OCI-LY7 (cell line): ENCODE data around the gene ACOT9. TPM values are rescaled to one million over a fixed set of nuclear protein-coding genes. Genes with fewer than 3 reads are reported as not detected.

Experiments
- BruUV-seq: library from RNA; stranded (reverse); fragments of 400-500 nt; replicated peaks from 2 replicates; lab custom pipeline; 2021; lab: Mats Ljungman, UMichigan
- CTCF ChIA-PET: fragments of 300-600 bp; sonication (Branson Sonifier 250); formaldehyde crosslinking; loops from one replicate; lab custom pipeline; 2022; ENCODE audit warnings: antibody characterized with exemption; ENCODE audit not compliant: unreplicated experiment; lab: Charles Lee
- POLR2A ChIA-PET: fragments of 300-600 bp; sonication (Branson Sonifier 250); formaldehyde crosslinking; loops from one replicate; lab custom pipeline; 2022; ENCODE audit warnings: antibody characterized with exemption; lab: Charles Lee
- DNase-seq: peaks from one replicate; pipeline ENCODE4 v3.0.0-alpha.2; 2015; ENCODE audit warnings: low spot score
- H2AFZ ChIP-seq: fragments of 200-600 bp; sonication (generic), shearing (Covaris generic); 2 replicates; pipeline ENCODE4 v1.6.1; 2014; ENCODE audit warnings: mild to moderate bottlenecking, antibody characterized with exemption, low read length, moderate library complexity
- H3K27ac ChIP-seq: fragments of 200-600 bp; sonication (generic); 2 replicates; pipeline ENCODE4 v1.5.1; 2014; ENCODE audit warnings: mixed run types, low read depth, mild to moderate bottlenecking, moderate library complexity, low read length, inconsistent platforms; ENCODE audit not compliant: poor library complexity, severe bottlenecking
- H3K36me3 ChIP-seq: fragments of 200-600 bp; sonication (generic); 2 replicates; pipeline ENCODE4 v1.6.1; 2014; ENCODE audit warnings: mild to moderate bottlenecking, antibody characterized with exemption, low read length, moderate library complexity, mixed read lengths; ENCODE audit not compliant: insufficient read depth
- H3K4me1 ChIP-seq: fragments of 200-600 bp; sonication (generic); 2 replicates; pipeline ENCODE4 v1.5.1; 2014; ENCODE audit warnings: mild to moderate bottlenecking, low read length; ENCODE audit not compliant: insufficient read depth, poor library complexity, severe bottlenecking
- H3K4me2 ChIP-seq: fragments of 200-600 bp; sonication (generic); 2 replicates; pipeline ENCODE4 v1.6.1; 2014; ENCODE audit warnings: mild to moderate bottlenecking, low read length
- H3K4me3 ChIP-seq: fragments of 200-600 bp; sonication (generic); 2 replicates; pipeline ENCODE4 v1.5.1; 2014; ENCODE audit warnings: mild to moderate bottlenecking, low read depth, low read length; ENCODE audit not compliant: poor library complexity, severe bottlenecking
- H3K79me2 ChIP-seq: fragments of 200-600 bp; sonication (generic); 2 replicates; pipeline ENCODE4 v1.6.1; 2016; ENCODE audit warnings: low read depth, mild to moderate bottlenecking, low read length, moderate library complexity, mixed read lengths; ENCODE audit not compliant: insufficient read depth
- H3K9me2 ChIP-seq: fragments of 200-600 bp; sonication (generic); 2 replicates; pipeline ENCODE4 v1.6.1; 2016; ENCODE audit warnings: mild to moderate bottlenecking, low read length, mixed read lengths; ENCODE audit not compliant: insufficient read depth
- H3K9me3 ChIP-seq: fragments of 200-600 bp; sonication (generic); 2 replicates; pipeline ENCODE4 v1.6.1; 2014; ENCODE audit warnings: mild to moderate bottlenecking, mixed run types, low read length, mixed read lengths
- H4K20me1 ChIP-seq: fragments of 200-600 bp; sonication (generic); 2 replicates; pipeline ENCODE4 v1.6.1; 2014; ENCODE audit warnings: mild to moderate bottlenecking, antibody characterized with exemption, low read length, moderate library complexity, mixed read lengths; ENCODE audit not compliant: insufficient read depth
- EZH2phosphoT487 ChIP-seq: fragments of 200-600 bp; sonication (generic); IDR thresholded peaks from 2 replicates; pipeline ENCODE4 v1.6.1; 2018; ENCODE audit warnings: low read depth, borderline replicate concordance, mild to moderate bottlenecking, mixed run types, antibody characterized with exemption, low read length, moderate library complexity, mixed read lengths
- intact Hi-C: fragments of 100-400 bp; cut with micrococcal nuclease; formaldehyde crosslinking; loops from one replicate; pipeline ENCODE4 v1.10.0; 2022; ENCODE audit not compliant: unreplicated experiment
- total RNA-seq, 2 experiments: library from RNA; depleted of rRNA in 1 of 2; stranded (reverse); fragments of >200 nt in 1 of 2; shearing (Covaris generic) in 1 of 2; gene quantifications; 2 replicates each; pipeline ENCODE4 v1.2.3, GENCODE V29; 2014 to 2022
- TF ChIP-seq, protein P1 (sequence below): fragments of 200-600 bp; sonication (generic); conservative IDR thresholded peaks from 2 replicates; pipeline ENCODE4 v1.5.1; 2014; ENCODE audit warnings: mild to moderate bottlenecking, antibody characterized with exemption, low read length, moderate library complexity, mixed read lengths

The ACOT9 gene
- total RNA-seq, 2 experiments from 2014 or later: 1.9 to 10.6 TPM

GRCh38 chrX:23766650-23767551 lies 23.8 kb upstream of the ACOT9 start:
- no peaks in the 10 kb centered on the region for H3K9me2 ChIP-seq
- DNase-seq: no peak
- H3K79me2 ChIP-seq: no peaks in the 10 kb centered on the region
- H2AFZ ChIP-seq: no peak overlapping the region
- no peak overlapping the region for H3K4me2 ChIP-seq
- no TSS peak for BruUV-seq
- H3K4me3 ChIP-seq: no peak overlapping the region
- no peaks in the 10 kb centered on the region for H4K20me1 ChIP-seq
- H3K9me3 ChIP-seq: no peaks in the 10 kb centered on the region
- H3K4me1 ChIP-seq: no peaks in the 10 kb centered on the region
- CTCF ChIA-PET: no interaction called here
- H3K36me3 ChIP-seq: no peaks in the 10 kb centered on the region
- intact Hi-C loops: no loop called here
- TF ChIP-seq, protein P1, sequence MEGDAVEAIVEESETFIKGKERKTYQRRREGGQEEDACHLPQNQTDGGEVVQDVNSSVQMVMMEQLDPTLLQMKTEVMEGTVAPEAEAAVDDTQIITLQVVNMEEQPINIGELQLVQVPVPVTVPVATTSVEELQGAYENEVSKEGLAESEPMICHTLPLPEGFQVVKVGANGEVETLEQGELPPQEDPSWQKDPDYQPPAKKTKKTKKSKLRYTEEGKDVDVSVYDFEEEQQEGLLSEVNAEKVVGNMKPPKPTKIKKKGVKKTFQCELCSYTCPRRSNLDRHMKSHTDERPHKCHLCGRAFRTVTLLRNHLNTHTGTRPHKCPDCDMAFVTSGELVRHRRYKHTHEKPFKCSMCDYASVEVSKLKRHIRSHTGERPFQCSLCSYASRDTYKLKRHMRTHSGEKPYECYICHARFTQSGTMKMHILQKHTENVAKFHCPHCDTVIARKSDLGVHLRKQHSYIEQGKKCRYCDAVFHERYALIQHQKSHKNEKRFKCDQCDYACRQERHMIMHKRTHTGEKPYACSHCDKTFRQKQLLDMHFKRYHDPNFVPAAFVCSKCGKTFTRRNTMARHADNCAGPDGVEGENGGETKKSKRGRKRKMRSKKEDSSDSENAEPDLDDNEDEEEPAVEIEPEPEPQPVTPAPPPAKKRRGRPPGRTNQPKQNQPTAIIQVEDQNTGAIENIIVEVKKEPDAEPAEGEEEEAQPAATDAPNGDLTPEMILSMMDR: no peak
- TF ChIP-seq EZH2phosphoT487: no peak
- no peak overlapping the region for H3K27ac ChIP-seq
- POLR2A ChIA-PET: no interaction called here

GRCh38 chrX:23765868-23766267 lies 22.8 kb upstream of the ACOT9 start:
- Histone ChIP-seq H3K9me2 (no peaks in the 10 kb centered on the region), H3K9me3 (no peaks in the 10 kb centered on the region), H3K4me3 (no peak overlapping the region), H4K20me1 (no peaks in the 10 kb centered on the region), H3K79me2 (no peaks in the 10 kb centered on the region), H3K36me3 (no peaks in the 10 kb centered on the region), H3K27ac (no peak overlapping the region), H3K4me1 (no peaks in the 10 kb centered on the region), H3K4me2 (no peak overlapping the region), H2AFZ (no peak overlapping the region)
- no peak for TF ChIP-seq EZH2phosphoT487
- TF ChIP-seq, protein P1: no peak
- intact Hi-C loops: no loop called here
- no peak for DNase-seq
- BruUV-seq: no TSS peak
- CTCF ChIA-PET: no interaction called here
- POLR2A ChIA-PET: no interaction called here

DNA sequence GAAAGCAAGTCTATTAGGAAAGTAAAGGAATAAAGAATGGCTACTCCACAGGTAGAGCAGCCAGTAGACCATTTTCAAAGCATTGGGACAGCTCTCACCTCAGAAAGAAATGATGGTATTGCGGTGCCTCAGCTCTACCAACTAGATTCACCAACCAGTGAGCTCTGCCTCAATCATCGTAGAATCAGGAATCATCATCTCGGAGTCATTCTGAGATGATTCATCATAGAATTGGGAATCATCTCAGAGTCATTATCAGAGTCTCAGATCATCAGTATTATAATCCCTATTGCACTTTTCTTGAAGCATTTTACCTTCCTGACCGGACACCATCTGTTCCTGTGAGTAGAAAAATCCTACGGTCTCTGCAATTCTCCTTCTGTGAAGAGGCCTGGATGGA lies 22.4 kb upstream of the ACOT9 start:
- Histone ChIP-seq H3K27ac (no peak overlapping the region), H3K4me3 (no peak overlapping the region), H3K9me3 (no peaks in the 10 kb centered on the region), H2AFZ (no peak overlapping the region), H3K4me2 (no peak overlapping the region), H3K4me1 (no peaks in the 10 kb centered on the region), H3K36me3 (no peaks in the 10 kb centered on the region), H3K9me2 (no peaks in the 10 kb centered on the region), H4K20me1 (no peaks in the 10 kb centered on the region), H3K79me2 (no peaks in the 10 kb centered on the region)
- no peak for DNase-seq
- TF ChIP-seq, protein P1: no peak
- TF ChIP-seq EZH2phosphoT487: no peak
- no TSS peak for BruUV-seq
- ChIA-PET POLR2A (no interaction called here), CTCF (no interaction called here)
- intact Hi-C loops: no loop called here
